NT2/D1 (cell line): ENCODE measurements around the gene ELMO1.

Source experiments
- SUZ12 ChIP-seq: IDR thresholded peaks from 2 replicates; pipeline ENCODE4 v1.6.1; 2011; ENCODE audit not compliant: insufficient read length, insufficient read depth; ENCODE audit errors: extremely low read depth
- YY1 ChIP-seq: IDR thresholded peaks from 2 replicates; pipeline ENCODE4 v1.6.1; 2011; ENCODE audit not compliant: insufficient read length, insufficient read depth
- ZNF274 ChIP-seq: IDR thresholded peaks from 2 replicates; pipeline ENCODE4 v1.6.1; 2011; ENCODE audit warnings: mild to moderate bottlenecking, low read depth, low read length

DNA sequence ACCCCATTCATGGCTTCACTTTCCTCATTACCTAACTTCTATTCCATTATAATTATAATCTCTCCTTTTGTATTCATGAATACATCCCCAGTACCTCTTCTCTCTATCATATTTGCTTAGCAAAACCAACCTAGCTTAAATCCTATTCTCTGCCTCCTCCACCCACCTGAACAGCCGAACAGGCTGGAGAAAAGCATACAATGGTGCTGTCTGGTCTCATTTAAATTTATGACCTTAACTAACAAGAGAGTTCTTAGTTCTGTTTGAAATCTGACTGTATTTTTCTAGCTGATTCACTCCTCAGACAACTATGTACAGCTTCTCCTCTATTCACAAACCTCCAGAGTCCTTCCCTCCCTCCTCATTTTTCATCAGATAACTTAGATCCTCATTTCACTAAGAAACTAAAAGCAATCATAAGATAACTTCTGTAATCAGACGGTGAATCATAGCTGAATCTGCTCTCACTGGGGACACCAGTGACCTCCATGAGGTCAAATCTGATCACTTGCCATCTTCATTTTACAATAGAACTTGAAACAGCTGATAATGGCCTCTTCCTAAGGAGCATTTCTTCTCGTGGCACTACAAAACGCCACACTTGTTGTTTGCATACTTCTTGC lies 490.4 kb downstream of the ELMO1 start:
- TF ChIP-seq ZNF274, result no peak
- TF ChIP-seq YY1, result no peak
- no peak for TF ChIP-seq SUZ12
